Measurements from ENCODE around the gene MAVS. TPM values are rescaled to one million over a fixed set of nuclear protein-coding genes. Genes with fewer than 3 reads are reported as not detected.

Gene MAVS
- total and polyA plus RNA-seq, 9 of the 15 experiments (the other 6 are each of a cell fraction or from before 2014, with no cell fraction given): 1.6 to 22.0 (median 11.3) TPM

DNA sequence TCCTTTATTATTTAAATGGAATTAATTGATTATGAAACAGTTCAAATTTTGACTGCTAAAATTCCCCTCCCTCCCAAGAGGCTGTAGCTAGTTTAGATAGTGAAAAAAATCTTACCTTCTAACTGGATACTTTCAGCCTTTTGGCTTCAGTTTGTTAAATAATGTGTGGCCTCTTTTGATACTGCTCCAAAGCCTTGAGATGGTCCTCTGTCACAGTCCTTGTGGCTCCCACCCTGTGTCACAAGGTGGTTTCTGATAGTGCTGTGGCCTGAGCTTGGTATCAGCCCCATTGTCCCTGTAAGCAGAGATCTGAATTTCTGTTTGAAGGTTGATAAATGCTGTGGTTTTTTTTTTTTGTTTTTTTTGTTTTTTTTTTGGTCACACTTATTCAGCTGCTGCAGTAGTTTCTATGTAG, 63.3 kb downstream of the MAVS start (continued):
- TF ChIP-seq, protein P1, sequence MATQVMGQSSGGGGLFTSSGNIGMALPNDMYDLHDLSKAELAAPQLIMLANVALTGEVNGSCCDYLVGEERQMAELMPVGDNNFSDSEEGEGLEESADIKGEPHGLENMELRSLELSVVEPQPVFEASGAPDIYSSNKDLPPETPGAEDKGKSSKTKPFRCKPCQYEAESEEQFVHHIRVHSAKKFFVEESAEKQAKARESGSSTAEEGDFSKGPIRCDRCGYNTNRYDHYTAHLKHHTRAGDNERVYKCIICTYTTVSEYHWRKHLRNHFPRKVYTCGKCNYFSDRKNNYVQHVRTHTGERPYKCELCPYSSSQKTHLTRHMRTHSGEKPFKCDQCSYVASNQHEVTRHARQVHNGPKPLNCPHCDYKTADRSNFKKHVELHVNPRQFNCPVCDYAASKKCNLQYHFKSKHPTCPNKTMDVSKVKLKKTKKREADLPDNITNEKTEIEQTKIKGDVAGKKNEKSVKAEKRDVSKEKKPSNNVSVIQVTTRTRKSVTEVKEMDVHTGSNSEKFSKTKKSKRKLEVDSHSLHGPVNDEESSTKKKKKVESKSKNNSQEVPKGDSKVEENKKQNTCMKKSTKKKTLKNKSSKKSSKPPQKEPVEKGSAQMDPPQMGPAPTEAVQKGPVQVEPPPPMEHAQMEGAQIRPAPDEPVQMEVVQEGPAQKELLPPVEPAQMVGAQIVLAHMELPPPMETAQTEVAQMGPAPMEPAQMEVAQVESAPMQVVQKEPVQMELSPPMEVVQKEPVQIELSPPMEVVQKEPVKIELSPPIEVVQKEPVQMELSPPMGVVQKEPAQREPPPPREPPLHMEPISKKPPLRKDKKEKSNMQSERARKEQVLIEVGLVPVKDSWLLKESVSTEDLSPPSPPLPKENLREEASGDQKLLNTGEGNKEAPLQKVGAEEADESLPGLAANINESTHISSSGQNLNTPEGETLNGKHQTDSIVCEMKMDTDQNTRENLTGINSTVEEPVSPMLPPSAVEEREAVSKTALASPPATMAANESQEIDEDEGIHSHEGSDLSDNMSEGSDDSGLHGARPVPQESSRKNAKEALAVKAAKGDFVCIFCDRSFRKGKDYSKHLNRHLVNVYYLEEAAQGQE (IDR thresholded peaks at IDR 0.05; ENCODE audit: borderline replicate concordance): no peak
- TF ChIP-seq, protein P1 (CRISPR knock-in tag; IDR thresholded peaks at IDR 0.05; ENCODE audit: low read depth): no peak
- TF ChIP-seq, protein P2, sequence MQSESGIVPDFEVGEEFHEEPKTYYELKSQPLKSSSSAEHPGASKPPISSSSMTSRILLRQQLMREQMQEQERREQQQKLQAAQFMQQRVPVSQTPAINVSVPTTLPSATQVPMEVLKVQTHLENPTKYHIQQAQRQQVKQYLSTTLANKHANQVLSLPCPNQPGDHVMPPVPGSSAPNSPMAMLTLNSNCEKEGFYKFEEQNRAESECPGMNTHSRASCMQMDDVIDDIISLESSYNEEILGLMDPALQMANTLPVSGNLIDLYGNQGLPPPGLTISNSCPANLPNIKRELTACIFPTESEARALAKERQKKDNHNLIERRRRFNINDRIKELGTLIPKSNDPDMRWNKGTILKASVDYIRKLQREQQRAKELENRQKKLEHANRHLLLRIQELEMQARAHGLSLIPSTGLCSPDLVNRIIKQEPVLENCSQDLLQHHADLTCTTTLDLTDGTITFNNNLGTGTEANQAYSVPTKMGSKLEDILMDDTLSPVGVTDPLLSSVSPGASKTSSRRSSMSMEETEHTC (IDR thresholded peaks at IDR 0.05): 0 out of 2 replicates have a peak, but pooled peaks have one; percentile 22
- TF ChIP-seq ZNF253 (CRISPR knock-in tag; conservative IDR thresholded peaks at IDR 0.05) (no peak), NR2C1 (IDR thresholded peaks at IDR 0.05) (no peak), NR2C1 (tag; IDR thresholded peaks at IDR 0.05) (no peak), PHB2 (IDR thresholded peaks at IDR 0.05; ENCODE audit: low read depth) (peak; percentile 90), ZNF217 (CRISPR knock-in tag; IDR thresholded peaks at IDR 0.05) (no peak), ZNF436 (CRISPR knock-in tag; IDR thresholded peaks at IDR 0.05) (no peak), HDAC8 (tag; IDR thresholded peaks at IDR 0.05) (no peak), NCOA4 (IDR thresholded peaks at IDR 0.05; ENCODE audit: partially characterized antibody) (peak; percentile 80), ZNF830 (CRISPR knock-in tag; IDR thresholded peaks at IDR 0.05) (no peak), ZNF57 (CRISPR knock-in tag; IDR thresholded peaks at IDR 0.05) (no peak)
- TF ChIP-seq, protein P3, sequence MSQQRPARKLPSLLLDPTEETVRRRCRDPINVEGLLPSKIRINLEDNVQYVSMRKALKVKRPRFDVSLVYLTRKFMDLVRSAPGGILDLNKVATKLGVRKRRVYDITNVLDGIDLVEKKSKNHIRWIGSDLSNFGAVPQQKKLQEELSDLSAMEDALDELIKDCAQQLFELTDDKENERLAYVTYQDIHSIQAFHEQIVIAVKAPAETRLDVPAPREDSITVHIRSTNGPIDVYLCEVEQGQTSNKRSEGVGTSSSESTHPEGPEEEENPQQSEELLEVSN (IDR thresholded peaks at IDR 0.05; ENCODE audit: borderline replicate concordance in 1 of 2, extremely low read depth in 1 of 2, insufficient read depth in 1 of 2, insufficient read length in 1 of 2, low read depth in 1 of 2, low read length in 1 of 2, poor library complexity in 1 of 2, severe bottlenecking in 1 of 2): no peak
- TF ChIP-seq, protein P4, sequence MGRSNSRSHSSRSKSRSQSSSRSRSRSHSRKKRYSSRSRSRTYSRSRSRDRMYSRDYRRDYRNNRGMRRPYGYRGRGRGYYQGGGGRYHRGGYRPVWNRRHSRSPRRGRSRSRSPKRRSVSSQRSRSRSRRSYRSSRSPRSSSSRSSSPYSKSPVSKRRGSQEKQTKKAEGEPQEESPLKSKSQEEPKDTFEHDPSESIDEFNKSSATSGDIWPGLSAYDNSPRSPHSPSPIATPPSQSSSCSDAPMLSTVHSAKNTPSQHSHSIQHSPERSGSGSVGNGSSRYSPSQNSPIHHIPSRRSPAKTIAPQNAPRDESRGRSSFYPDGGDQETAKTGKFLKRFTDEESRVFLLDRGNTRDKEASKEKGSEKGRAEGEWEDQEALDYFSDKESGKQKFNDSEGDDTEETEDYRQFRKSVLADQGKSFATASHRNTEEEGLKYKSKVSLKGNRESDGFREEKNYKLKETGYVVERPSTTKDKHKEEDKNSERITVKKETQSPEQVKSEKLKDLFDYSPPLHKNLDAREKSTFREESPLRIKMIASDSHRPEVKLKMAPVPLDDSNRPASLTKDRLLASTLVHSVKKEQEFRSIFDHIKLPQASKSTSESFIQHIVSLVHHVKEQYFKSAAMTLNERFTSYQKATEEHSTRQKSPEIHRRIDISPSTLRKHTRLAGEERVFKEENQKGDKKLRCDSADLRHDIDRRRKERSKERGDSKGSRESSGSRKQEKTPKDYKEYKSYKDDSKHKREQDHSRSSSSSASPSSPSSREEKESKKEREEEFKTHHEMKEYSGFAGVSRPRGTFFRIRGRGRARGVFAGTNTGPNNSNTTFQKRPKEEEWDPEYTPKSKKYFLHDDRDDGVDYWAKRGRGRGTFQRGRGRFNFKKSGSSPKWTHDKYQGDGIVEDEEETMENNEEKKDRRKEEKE (IDR thresholded peaks at IDR 0.05; ENCODE audit: borderline replicate concordance in 1 of 2, control insufficient read depth in 1 of 2, low read depth in 2 of 2, low read length in 1 of 2): peak in 1 of 2 experiments; percentile 53; a peak in 1 of 4 replicates
